Left ventricle myocardium inferior (tissue), 1 donor: ENCODE results near the gene GRHL1. TPM values are rescaled to one million over a fixed set of nuclear protein-coding genes. Genes with fewer than 3 reads are reported as not detected.
A peak's percentile ranks its signal among the peaks of the same experiment; 100 is the strongest.

Source experiments
- DNase-seq: peaks from one replicate; pipeline ENCODE4 v3.0.0-alpha.2; 2020
- H3K27ac ChIP-seq: fragments of 200-600 bp; replicated peaks from 2 replicates; pipeline ENCODE4 v1.8.0; 2021
- H3K27me3 ChIP-seq: fragments of 200-600 bp; 2 replicates; pipeline ENCODE4 v1.8.0; 2021; ENCODE audit warnings: low read depth
- H3K36me3 ChIP-seq: fragments of 200-600 bp; 2 replicates; pipeline ENCODE4 v1.8.0; 2021
- H3K4me1 ChIP-seq: fragments of 200-600 bp; 2 replicates; pipeline ENCODE4 v1.8.0; 2021
- H3K4me3 ChIP-seq: fragments of 200-600 bp; 2 replicates; pipeline ENCODE4 v1.8.0; 2021; ENCODE audit warnings: mild to moderate bottlenecking, moderate library complexity
- H3K9me3 ChIP-seq: fragments of 200-600 bp; replicated peaks from 2 replicates; pipeline ENCODE4 v1.8.0; 2021
- intact Hi-C: fragments of 100-400 bp; cut with micrococcal nuclease; formaldehyde crosslinking; loops from one replicate; pipeline ENCODE4 v1.11.0; 2022
- total RNA-seq: library from RNA; stranded (reverse); fragmentation: NEBNext Ultra II Directional; extraction: Animal tissue kit (Norgen Biotek cat#: 25700); gene quantifications from one replicate; pipeline ENCODE4 v1.2.1, GENCODE V29; 2021
- TF ChIP-seq, protein P1 (sequence below): fragments of 200-600 bp; IDR thresholded peaks from 2 replicates; pipeline ENCODE4 v1.8.0; 2021; ENCODE audit warnings: antibody characterized with exemption, mild to moderate bottlenecking, borderline replicate concordance
- donor health status: DM: no; HTN: yes; CAD: no; lungs with severe emphysema.

Gene GRHL1
- total RNA-seq, 1 donor from 2014 or later, result 0.69 TPM

DNA sequence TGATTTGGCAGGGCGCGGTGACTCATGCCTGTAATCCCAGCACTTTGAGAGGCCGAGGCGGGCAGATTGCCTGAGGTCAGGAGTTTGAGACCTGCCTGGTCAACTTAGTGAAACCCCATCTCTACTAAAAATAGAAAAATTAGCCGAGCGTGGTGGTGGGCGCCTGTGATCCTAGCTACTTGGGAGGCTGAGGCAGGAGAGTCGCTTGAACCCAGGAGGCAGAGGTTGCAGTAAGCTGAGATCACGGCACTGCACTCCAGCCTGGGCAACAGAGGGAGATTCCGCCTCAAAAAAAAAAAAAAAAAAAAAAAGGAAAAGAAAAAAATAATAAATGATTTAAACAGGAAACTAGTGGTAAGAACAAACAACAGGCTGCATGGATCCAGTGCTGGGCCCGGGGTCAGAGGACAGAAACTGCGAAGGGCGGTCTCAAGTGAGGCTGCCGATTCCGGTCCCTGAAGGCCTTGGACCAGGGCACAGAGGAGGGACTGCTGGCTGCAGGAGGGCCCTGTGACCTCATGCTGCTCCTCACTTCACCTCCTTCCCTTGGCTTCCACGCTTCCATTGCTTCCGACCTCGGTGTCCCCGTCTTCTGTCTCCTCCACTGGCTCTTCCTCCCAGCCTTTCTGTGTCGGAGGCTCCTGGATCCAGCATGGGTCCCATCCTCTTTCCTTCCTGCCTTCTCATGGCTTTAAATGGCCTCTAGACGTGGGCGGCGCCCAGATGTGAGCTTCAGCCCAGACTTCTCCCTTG is 2.1 kb upstream of the GRHL1 start:
- Histone ChIP-seq H3K9me3 (no peaks in the 10 kb centered on the region), H3K4me1 (peaks cover 12% of the 10 kb centered on the region), H3K27ac (no peak overlapping the region), H3K4me3 (no peak overlapping the region), H3K36me3 (no peaks in the 10 kb centered on the region), H3K27me3 (peaks cover 22% of the 10 kb centered on the region)
- DNase-seq, result no peak
- TF ChIP-seq, protein P1, sequence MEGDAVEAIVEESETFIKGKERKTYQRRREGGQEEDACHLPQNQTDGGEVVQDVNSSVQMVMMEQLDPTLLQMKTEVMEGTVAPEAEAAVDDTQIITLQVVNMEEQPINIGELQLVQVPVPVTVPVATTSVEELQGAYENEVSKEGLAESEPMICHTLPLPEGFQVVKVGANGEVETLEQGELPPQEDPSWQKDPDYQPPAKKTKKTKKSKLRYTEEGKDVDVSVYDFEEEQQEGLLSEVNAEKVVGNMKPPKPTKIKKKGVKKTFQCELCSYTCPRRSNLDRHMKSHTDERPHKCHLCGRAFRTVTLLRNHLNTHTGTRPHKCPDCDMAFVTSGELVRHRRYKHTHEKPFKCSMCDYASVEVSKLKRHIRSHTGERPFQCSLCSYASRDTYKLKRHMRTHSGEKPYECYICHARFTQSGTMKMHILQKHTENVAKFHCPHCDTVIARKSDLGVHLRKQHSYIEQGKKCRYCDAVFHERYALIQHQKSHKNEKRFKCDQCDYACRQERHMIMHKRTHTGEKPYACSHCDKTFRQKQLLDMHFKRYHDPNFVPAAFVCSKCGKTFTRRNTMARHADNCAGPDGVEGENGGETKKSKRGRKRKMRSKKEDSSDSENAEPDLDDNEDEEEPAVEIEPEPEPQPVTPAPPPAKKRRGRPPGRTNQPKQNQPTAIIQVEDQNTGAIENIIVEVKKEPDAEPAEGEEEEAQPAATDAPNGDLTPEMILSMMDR, result no peak
- intact Hi-C loops, result no loop called here

DNA sequence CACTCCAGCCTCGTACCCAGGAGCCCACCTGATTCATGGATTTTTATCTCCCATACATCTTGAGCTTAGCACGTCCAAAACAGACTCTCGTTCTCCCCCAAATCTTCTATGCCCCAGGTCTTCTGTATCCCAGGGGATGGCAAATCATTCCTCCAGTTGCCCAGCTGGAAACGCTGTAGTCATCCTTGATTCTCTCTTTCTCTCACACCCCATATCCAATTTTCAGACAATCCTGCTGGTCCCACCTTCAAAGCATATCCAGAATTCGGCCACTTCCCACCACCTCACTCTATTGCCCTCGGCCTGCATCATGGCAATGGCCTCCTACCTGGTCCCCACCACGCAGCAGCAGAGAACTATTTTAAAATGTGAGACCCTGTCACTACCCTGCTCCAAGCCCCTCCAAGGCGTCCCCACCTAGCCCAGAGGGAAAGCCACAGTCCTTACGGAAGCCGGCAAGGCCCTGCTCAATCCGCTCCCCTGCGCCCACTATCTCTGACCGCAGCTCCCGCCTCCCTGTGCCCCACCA is 1.4 kb upstream of the GRHL1 start:
- peak overlapping the region; percentile 82 for H3K4me3 ChIP-seq
- H3K9me3 ChIP-seq, result no peaks in the 10 kb centered on the region
- DNase-seq, result no peak
- H3K27ac ChIP-seq, result no peak overlapping the region
- peaks cover 16% of the 10 kb centered on the region for H3K27me3 ChIP-seq
- peaks cover 12% of the 10 kb centered on the region for H3K4me1 ChIP-seq
- TF ChIP-seq, protein P1, result no peak
- intact Hi-C loops, result no loop called here
- no peaks in the 10 kb centered on the region for H3K36me3 ChIP-seq

DNA sequence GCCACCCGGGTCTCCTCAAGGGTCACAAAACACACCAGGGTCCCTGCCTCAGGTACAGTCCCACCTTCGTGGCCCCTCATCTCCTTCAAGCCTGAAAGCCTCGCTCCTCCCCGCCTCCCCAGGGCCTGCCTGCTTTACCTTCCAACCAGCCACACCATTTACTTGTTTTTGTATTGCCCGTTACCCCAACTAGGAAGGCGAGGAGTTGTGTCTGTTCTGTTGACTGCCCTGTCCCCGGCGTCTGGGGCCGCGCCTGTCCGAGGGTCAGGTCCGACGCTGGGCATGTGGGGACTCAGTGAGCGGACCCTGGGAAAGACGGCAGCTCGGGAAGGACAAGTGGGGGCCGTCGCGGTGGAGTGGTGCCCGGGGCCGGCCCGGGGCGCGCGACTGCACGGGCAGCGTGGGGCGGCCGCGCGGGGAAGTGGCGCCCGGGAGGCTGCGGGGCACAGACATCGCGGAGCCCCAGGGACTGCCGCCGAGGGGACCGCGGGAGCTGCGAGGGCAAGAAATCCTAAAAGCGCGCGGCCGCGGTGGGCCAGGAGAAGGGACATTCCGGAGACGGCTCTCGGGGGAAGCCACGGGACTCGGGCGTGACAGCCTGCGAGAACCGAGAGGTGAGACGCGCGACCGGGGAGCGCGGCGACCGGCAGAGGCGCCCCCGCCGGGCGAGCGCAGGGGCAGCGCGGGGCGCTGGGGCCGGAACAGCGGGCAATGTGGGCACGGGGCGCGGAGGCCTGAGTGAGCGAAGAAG is 797 bp upstream of the GRHL1 start:
- Histone ChIP-seq H3K27me3 (peaks cover 9% of the 10 kb centered on the region), H3K4me1 (peaks cover 12% of the 10 kb centered on the region), H3K36me3 (no peaks in the 10 kb centered on the region), H3K9me3 (no peaks in the 10 kb centered on the region), H3K4me3 (peak overlapping the region; percentile 82), H3K27ac (peak overlapping the region; percentile 70)
- intact Hi-C loops, result no loop called here
- TF ChIP-seq, protein P1, result peak; percentile 24
- DNase-seq, result peak; percentile 29

DNA sequence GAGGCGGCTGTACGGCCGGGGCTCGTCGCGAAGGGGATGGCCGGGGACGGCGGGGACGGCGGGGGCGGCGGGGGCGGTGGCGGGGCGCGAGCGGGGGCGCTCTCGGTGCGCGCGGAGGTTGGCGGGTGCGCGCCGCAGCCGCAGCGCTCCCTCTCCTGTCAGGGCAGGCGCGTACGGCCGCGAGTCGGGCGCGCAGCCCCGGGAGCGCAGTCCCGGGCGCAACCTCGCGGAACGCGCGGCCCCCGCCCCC is 296 bp upstream of the GRHL1 start:
- no peak for DNase-seq
- Histone ChIP-seq H3K27me3 (peaks cover 4% of the 10 kb centered on the region), H3K4me3 (peak overlapping the region; percentile 82), H3K36me3 (no peaks in the 10 kb centered on the region), H3K9me3 (no peaks in the 10 kb centered on the region), H3K4me1 (peaks cover 12% of the 10 kb centered on the region), H3K27ac (peak overlapping the region; percentile 70)
- TF ChIP-seq, protein P1, result no peak
- intact Hi-C loops, result no loop called here

DNA sequence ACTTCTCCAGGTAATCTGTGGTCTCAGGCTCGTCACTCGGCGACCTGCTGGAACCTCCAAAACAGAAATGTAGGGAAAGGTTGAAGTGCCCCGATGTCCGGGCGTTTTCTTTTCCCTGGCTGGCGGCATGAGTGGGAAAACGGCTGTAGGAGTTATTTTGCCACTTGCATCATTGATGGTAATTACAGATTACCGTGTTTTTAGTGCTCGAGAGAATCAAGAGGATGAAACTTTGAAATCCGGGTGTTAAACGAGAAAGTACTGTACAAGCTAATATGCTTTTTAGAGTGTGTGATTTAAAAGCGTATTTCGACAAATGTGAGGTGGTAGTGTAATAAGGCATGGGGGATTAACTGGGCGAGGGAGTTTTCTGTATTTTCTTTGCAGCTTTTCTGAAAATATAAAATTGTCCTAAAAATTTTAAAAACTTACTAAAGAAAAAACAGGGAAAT is 819 bp downstream of the GRHL1 start:
- intact Hi-C loops, result no loop called here
- DNase-seq, result no peak

More for the DNA sequence above, 819 bp downstream of the GRHL1 start:
- H3K27me3 ChIP-seq, result no peaks in the 10 kb centered on the region
- H3K9me3 ChIP-seq, result no peaks in the 10 kb centered on the region
- no peaks in the 10 kb centered on the region for H3K36me3 ChIP-seq
- peak overlapping the region; percentile 82 for H3K4me3 ChIP-seq
- H3K27ac ChIP-seq, result no peak overlapping the region
- TF ChIP-seq, protein P1, result no peak
- H3K4me1 ChIP-seq, result peaks cover 12% of the 10 kb centered on the region
